Stimulated activated CD8-positive, alpha-beta memory T cell treated with anti-CD3 and anti-CD28 coated beads, Interleukin-15, amount 100 ng/mL, for 4 hours (primary cell): ENCODE data around the gene ANKIB1.

Experiments used
- DNase-seq, 2 donors: peaks; one replicate each; pipeline ENCODE4 v3.0.0-alpha.2; 2020; ENCODE audit warnings: low read depth in 2 of 2

ANKIB1 gene

DNA sequence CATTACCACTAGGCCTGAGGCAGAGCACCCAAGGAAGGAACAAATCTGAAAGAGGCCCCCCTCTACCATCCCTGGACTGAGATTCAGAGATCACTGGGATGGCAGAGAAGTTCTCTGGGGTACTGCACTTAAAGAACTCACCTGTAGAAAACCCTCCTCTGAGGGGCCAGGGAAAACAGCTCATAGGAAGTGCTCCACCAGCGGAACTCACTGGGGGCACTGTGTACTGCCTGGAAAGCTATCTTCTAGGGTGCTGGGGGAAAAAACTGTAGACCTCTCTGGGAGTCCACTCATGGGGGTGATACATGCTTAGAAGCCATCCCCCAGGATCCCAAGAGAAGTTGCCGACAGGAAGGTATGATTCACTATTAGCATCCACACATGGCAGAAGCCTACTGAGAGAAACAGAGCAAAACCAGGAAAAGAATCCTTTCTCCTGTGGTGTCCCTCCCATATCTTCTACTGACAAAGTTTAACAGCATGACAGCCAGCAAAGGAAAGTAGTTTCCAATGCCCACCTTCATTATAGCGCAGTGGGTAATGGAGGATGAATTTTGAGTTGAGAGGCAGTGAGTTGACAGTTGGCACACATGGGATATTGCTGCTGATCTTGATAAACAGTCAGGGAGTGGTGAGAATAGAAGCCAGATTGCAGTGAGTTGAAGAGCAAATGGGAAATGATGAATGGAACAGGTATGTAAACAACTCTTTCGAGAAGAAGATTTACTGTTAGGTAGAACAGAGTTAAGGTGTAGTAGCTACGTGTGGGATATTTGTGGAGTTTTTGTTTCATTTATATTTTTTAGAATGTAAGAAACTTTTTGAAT lies 20.9 kb downstream of the ANKIB1 start:
- no peak for DNase-seq

DNA sequence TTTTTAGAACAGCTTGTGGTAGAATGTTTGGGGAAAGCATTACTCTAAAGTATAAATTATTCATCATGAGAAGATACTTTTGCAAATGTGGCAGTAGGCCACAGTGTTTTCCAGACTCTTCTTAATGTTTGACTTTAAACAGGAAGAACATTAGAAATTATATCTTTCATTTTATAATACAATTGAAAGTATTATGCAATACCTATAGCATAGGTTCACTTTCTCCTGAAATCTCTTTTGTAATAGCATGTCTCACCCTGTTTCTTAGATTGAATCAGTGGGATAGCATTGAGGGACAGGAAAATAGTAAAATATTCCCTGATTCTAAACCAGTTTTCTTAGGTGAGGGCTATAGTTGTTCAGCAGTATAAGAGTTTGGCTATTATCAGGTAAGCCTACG lies 23.1 kb downstream of the ANKIB1 start:
- no peak for DNase-seq

DNA sequence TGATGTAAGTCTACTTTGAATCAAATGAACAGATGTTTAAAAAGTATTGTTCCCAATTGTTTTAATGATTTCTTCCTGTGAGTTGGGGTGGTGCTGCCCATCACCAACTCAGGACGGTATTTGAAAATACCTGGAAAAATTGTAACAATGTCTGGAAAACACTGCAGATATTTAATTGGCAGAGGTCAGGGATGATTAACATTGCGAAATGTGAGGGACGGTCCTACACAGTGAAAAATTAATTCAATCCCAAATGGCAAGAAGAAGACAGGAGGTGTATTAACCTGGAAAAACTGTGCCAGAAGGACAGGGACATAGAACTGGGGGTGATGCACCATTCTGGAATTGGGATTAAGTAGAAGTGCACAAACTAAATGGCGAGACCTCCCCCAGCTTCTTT lies 29.6 kb downstream of the ANKIB1 start:
- DNase-seq: no peak

DNA sequence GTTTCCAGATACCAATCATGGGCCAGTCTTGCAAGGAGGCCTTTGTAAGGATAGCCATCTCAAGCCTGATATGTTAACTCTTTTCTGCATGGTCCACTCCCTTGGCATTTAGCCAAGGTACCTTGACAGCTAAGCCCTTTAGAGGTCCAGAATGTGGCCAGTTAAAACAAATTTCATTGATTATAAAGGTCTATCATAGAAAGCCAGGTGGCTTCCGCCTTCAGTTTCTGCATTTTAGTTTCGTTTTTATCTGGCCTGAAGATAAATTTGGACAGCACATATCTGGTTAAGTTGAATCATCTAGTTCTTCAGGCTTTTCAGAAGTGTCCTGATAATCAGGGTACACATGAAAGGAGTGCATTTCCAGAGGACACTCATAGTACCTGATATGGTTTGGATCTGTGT lies 30.7 kb downstream of the ANKIB1 start:
- DNase-seq: no peak

DNA sequence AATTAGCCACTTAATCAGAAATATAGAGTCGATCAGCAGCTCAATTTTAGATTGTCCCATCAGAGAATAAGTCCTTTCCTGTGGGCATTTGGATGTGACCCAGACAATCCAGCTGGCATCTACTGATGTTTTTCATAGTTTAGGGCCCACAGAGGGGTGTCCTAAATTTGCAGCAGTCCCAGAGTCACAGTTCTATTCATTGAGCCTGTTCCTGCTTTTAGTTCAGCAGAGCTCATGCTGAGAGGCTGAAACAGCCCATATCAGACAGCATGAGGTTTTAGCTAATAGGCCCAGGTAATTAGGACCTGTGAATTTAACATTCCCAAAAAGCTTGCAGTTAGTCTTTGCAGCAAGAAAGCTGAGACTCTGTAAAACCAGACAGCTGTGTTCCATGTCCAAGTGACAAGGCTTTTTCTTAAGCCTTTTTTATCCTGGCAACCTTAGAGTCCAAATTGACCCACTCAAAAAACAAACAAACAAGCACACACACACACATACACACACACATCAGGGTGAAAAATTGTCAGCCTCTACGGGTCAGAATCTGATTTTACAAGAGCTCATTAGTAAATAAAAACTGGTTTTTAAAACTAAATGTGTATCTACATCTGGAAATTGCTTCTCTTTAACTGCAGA lies 33.7 kb downstream of the ANKIB1 start:
- no peak for DNase-seq

DNA sequence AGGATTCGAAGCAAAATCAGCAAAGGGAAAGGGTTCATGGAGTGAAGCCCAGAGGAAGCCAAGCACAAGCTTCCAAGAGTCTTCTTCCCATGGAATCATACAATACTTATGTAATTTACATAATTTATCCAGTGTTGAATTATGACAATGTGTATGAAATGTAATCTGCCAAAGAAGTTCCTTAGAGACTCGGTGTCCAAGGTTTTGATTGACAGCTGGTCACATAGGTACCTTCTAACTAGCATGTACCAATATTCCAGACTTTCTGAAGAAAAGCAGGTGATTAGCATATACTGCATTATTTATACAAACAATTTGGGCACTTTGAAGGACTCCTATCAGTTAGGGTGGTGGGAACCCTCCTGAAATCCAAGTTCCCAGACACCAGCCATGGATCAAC lies 35.3 kb downstream of the ANKIB1 start:
- DNase-seq: no peak

DNA sequence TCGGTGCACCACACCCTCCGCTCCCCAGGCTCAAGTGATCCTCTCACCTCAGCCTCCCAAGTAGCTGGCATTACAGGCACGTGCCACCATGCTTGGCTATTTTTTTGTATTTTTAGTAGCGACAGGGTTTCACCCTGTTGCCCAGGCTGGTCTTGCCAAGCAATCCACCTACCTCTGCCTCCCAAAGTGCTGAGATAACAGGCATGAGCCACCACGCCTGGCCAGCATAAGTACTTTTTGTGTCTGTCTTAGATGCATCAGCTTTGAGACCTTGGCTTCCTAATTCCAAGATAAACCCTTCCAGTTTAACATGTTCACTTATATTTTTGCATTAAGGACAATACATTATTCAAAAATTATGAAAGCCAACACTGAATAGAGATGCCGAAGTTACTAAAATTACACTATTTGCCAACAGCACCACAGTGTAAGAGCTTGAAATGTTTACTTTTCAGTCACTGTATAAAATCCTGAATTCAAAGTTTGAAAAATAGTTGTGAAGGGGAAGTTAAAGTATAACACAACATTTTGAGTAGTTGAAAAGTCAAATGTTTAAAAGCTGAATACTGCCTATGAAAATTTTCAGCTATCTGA lies 36.5 kb downstream of the ANKIB1 start:
- no peak for DNase-seq

DNA sequence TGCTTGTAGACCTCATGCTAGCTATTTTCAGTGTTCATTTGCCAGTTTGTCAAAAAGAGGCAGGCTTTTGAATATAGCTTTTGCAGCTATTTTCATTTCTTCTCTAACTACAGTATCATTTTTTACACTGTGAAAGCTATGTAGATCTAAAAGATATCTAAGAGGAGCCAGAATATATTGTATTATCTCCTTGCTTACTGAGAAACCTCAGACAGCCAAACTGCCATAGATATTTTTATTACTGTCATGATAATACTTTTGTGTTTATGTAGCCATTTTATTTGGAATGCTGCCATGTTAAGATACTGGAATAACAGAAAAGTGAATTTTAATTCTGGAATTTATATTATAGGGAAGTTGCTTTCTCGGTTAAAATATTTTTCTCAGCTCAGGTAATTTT lies 37.2 kb downstream of the ANKIB1 start:
- DNase-seq: no peak

DNA sequence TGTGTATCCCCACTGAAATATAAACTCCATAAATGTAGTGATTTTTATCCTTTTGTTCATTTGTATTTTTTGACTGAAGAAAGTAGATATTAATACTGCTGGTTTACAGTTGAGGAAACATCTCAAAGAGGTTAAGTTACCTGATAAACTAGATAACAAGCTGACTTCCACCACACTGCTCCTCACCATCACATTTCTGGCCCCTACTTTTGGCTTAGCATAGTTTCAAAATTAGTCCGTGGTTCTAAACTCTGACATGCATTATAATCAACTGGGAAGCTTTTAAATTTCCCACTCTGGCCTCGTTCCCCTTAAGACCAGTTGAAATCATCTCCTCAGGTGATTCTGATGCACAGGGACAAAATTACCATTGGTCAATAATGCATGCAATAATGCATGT lies 43.5 kb downstream of the ANKIB1 start:
- DNase-seq: no peak

DNA sequence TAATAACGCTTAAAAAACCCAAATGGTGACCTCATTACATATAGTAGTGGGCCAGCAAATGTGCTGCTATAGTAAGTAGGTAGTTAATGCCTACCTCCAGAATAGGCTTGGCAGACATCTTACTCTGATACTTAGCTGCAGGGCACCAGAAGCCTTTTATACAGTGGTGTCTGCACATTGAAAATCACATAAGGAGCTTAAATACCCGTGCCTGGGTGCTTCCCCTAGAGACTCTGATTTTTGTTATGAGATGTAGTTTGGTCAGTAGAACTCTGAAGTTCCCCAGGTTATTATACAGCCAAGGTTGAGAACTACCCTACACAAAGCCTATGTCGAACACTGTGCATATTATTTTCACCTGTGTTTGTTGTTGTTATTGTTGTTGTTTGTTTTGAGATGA lies 47.2 kb downstream of the ANKIB1 start:
- no peak for DNase-seq

DNA sequence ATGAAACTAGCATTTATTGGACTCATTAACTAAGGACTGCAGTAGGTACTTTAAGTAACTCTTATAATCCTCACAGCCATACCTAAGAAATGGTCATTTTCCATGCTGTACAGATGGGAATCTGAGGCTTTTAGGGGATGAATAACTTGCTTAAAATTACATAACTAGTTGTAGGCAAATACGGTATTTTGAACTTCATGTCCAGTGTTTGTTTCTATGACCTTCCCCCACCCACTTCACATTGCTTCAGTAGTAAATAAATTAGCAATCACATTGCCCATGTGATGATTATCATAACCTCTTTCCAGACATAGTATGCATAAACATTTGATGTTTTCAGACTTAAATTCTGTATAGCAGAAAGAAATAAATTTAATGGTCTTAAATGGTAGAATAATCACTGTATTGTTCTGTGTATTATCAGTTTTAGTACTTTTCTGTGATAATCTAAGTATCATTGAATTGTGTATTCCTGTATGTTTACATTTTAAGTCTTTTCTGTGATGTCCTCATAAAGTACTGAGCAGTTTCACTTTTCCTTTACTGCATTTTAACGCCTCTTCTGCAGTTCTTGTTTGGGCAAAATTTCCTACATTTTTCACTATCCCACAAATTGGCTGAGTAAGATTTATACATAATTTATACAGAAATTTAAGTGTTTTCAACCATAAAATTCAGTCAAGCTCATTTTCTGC lies 48.3 kb downstream of the ANKIB1 start:
- DNase-seq: no peak

DNA sequence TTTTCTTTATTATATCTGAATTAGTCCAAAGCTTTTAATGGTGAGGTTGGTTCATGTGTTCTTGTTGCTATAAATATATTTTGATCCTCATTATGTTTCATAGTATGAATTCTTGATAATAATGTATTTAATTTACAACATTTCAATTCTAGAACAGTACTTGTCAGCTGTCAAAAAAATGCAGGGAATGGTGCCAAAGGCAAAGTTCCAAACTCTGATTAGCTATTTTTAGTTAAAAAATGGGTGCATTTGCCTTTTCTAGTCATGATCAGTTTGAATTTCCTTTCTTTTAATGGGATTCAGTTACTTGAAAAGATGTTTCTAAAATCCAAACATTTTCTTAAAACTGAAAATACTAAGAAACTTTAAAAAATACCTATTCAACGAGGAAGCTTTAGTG lies 49.6 kb downstream of the ANKIB1 start:
- DNase-seq: no peak

DNA sequence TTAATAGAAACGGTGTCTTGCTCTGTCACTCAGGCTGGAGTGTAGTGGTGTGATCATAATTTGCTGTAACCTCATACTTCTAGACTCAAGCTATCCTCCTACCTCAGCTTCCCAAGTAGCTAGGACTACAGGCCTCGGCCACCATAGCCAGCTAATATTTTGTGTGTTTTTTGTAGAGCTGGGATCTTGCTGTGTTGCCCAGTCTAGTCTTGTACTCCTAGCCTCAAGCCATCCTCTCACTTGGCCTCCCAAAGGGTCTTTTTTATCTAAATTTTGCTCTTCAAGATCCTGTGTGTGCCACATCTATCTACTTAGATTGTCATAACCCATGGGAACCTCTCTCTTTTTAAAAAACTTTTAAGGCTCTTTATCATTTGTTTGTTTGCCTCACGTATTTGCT lies 50.5 kb downstream of the ANKIB1 start:
- DNase-seq: no peak

DNA sequence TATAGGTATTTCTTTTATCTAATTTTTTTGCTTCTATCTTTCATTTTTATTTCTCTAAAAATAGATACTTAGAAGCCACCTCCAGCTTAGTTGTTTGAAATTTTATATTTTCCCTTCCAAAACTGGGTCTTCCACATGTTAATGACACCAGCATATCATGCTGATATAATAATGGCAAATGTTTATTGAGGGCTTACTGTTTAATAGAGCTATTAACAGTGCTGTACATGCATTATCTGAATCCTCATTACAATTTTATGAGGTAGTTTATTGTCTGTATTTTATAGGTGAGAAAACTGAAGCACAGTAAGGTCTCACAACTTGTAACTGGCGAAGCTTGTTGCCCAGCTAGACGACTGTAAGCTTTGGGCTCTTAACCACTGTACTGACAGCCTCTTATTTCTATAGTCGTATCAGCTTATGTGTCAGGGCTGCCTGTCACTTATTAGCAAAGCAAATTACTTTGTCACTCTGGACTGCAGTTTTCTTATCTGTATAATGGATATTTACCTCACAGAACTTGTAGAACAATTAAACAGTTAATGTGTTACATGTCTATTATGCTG lies 51.2 kb downstream of the ANKIB1 start:
- no peak for DNase-seq

DNA sequence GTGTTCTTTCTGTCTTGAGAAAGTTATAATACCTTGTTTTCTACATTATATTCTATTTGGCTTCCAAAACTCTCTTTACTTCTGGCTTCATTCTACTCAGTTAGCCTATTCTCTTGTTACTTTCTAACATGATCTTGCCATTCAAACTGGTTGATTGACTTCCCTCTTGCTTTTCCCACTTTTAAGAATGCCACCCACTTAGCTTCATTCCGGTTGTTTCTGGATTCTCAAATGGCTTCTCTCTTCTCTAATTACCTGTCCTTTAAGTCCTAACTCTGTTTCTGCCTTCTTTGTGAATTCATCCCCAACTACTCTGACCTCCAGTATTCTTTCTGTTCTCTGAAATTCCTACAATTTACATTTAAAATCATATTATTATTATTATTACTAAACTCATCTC lies 52.0 kb downstream of the ANKIB1 start:
- no peak for DNase-seq

DNA sequence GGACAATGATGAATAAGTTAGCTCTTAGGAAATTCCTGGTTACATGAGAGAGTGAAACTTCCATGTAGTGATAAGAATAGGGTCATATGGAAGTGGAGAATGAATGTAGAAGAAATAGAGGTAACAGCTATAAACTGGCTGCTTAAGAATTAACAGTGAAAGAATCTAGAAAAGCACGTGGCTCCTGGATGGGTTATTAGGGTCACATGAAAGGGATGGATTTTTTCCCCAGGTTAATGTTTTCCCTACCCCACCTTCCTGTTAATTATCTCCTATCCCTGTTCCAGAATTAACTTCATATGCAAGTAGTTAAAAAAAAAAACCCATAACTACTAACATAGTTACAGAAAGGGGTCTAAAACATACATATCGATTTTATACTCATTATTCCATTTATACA lies 58.0 kb downstream of the ANKIB1 start:
- no peak for DNase-seq

DNA sequence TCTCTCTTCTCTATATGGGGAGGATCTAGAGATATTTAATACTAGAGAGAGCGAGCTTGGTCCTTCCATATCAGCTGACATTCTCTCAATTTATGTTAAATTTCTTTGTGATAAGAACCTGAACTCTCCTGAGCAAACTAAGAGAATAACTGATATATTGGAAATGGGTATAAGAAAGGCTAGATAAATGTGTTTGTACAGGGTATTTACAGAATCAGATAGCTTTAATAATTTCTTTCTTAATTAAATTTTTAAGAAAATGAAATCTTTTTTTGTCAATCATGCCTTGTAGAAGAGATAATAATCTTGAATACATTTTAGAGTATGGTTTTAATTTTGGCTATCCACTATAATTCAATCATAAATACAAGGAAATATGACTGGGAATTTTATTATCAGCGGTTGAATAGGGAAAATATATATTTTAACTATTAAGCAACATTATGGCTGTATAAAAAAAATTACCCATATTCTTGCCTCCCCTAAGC lies 58.7 kb downstream of the ANKIB1 start:
- no peak for DNase-seq

DNA sequence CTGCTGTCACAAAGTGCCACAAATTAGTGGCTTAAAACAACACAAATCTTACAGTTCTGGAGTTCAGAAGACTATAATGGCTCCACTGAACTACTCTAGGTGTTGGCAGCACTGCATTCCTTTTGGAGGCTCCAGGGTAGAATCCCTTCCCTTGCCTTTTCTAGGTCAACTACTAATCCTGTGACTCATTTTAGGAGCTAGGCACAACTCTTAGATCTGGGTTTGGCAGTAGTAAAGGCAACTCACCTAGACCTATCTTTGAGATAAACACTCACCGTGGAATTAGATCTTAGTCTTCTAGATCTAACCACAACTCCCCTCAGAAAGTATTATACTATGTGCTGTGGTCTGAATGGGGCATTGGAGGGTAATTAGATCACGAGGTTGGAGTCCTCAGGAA lies 60.4 kb downstream of the ANKIB1 start:
- no peak for DNase-seq

DNA sequence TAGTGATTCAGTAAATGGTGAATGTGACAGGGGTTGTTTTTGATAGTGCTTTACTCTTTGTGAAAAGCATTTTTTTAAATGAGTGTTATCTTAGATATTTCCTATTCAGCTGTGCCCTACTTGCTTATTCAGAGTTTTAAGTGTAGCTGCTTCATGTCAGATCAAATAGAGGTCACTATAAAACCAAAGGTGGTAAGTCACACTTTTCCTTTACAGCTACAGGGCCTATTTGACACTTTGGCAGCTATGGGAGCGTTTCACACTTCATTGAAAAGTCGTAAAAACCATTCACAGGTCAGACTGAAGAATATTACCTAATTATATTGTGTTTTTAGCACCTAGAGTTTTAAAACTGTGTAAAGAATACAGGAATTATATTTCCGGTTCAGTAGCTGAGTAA lies 67.3 kb downstream of the ANKIB1 start:
- DNase-seq: no peak

DNA sequence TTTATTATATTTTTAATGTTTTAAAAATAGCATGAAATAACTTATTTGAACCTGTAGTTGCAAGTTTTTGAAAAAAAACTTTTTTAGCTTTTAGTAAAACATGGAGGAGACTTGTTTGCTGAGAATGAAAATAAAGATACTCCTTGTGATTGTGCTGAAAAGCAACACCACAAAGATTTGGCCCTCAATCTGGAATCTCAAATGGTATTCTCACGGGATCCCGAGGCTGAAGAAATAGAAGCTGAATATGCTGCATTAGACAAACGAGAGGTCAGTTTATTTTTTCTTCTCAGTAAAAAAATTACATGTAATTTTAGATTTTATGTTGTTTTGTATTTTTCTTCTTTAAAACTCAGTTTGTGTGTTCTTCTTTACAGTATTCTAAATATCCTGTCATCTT lies 73.5 kb downstream of the ANKIB1 start:
- no peak for DNase-seq

DNA sequence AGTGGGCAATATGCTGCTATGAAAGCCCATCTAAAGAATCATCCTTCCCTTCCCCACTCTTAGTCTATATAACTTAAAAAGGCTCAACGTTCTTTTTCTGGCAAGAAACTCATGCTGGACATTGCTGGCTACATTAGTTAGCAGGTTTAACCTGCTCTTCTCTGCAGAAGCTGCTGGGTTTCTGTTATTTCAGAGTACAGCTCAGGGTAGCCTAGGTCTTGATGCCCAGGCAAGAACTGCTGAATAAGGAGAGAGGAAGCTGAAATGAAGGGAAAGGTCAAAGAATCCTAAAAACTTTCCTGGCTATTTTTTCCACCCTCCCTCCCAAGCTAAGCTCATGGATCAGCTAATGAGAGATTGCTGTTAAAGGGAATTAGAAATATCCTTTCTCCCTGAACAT lies 79.4 kb downstream of the ANKIB1 start:
- no peak for DNase-seq

DNA sequence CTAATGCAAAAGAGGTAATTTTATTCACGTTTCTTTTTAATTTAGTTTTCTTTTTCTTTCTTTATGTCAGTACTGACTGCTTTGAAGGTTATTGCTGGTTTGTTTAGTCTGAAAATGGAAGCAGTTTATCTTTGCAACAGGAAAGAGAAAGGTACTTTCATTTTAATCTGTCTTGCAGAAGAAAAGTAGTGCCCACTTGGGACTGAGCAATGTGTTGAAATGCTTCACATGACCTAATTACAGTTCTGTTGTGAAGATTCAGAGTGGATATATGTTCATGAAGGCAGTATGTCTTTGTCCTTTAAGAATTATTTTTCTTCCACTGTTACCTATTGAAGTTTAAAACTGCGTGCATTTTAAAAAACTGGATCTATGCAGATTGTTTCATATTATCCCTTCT lies 80.1 kb downstream of the ANKIB1 start:
- DNase-seq: no peak
